Frontal cortex (tissue), 4 donors: Measurements from ENCODE around the gene FRMD3. TPM values are rescaled to one million over a fixed set of nuclear protein-coding genes. Genes with fewer than 3 reads are reported as not detected.
A peak's percentile ranks its signal among the peaks of the same experiment; 100 is the strongest.

ENCODE experiments used
- DNase-seq, 2 donors: peaks; one replicate each; pipeline ENCODE4 v3.0.0; 2012; ENCODE audit warnings: low spot score in 2 of 2
- FAIRE-seq: peaks from 2 replicates; lab custom pipeline; 2012; peaks lifted over from hg19 to GRCh38; lab: Jason Lieb, UNC
- total RNA-seq: library from RNA; depleted of rRNA; stranded (reverse); fragments of >200 nt; gene quantifications from one replicate; pipeline ENCODE4 v1.2.3, GENCODE V29; 2014
- donor health status: control.
- donor health status: control.
- donor health status: control.

FRMD3 gene
- total RNA-seq, 1 donor from 2014 or later: 43.6 TPM

DNA sequence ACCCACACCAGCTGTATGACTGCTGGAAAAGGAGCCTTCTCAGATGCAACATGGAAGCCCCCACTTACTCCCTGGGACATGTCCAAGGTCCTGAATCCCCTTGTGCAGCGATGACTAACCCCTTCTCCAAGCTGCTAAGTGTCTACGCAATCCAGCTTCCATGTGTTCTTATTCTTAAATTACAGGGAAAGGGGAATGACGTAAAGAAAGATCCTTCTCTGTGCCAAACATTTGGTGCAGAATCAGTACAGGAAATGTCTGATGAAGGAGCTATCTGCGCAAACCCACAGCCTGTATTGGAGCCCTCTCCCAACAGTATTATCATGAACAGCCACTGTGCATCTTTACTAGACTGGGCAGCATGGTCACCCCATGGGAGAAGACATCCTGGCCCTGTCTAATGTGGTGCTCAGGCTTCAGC lies 183.2 kb downstream of the FRMD3 start:
- no peak for FAIRE-seq
- DNase-seq: no peak

- DNase-seq (no peak), FAIRE-seq (no peak)
Measured at GRCh38 chr9:83349031-83349430, 189.2 kb downstream of the FRMD3 start.

DNA sequence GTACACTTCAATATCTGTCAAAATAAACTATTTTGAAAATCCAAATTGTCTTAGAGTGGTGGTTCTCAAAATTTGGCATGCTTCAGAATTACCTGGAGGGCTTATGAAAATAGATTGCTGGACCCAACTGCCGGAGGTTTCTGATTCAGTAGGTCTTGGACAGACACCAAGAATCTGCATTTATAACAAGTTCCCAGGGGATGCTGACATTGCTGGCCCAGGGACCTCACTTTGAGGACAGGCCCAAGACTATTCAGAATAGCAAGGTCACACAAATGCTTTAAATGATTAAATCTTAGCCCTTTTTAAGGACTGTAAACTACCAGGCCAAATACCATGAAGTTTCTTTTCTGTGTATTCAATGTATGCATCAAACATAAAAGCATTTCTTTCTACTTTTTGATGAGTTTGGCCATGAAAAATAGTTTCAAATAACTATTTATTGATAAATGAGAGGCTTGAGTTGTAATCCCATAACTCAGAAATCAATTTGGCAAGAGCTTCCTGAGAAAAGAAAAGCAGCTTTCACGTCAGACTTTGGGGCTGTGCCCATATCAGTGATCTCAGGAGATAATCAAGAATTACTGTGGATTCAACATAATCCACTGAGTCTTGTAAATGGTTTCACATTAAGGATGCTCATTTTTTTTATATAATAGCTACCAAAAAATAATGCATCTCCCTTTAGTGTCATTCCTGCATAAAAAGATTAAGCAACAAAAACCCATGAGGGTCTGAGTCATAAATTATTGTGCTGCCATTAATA lies 191.4 kb downstream of the FRMD3 start:
- DNase-seq (no peak), FAIRE-seq (no peak)

- FAIRE-seq (no peak), DNase-seq (no peak)
Measured at GRCh38 chr9:83343366-83343999, 194.7 kb downstream of the FRMD3 start.

- FAIRE-seq (no peak), DNase-seq (no peak)
Measured at GRCh38 chr9:83342731-83343130, 195.5 kb downstream of the FRMD3 start.

DNA sequence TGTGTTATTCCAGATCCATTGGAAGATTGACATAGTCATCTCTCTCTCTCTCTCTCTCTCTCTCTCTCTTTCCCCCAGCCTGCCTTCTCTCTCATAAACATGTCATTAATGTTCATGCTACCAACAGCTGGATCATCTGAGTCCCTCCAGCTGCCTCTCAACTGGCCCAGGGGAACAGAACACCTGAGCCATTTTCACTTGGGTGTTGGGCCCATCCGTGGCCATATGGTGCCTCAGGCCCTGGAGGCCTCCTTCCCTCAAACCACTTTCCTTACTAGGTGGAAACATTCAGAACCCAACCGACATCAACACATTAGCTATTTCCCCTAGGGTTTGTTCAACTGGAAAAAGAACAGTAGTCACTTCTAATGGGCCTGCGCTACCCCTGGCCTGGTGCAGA lies 196.2 kb downstream of the FRMD3 start:
- FAIRE-seq (no peak), DNase-seq (no peak)

- no peak for FAIRE-seq
- DNase-seq: no peak
Measured at GRCh38 chr9:83340451-83340850, 197.8 kb downstream of the FRMD3 start.

- no peak for DNase-seq
- FAIRE-seq: no peak
Measured at GRCh38 chr9:83339435-83339834, 198.8 kb downstream of the FRMD3 start.

- no peak for FAIRE-seq
- DNase-seq: no peak
Measured at GRCh38 chr9:83336706-83337105, 201.5 kb downstream of the FRMD3 start.

GRCh38 chr9:83334320-83334719 lies 203.9 kb downstream of the FRMD3 start:
- peak in 1 of 2 donors; percentile 42 for DNase-seq
- FAIRE-seq: peak; percentile 13

DNA sequence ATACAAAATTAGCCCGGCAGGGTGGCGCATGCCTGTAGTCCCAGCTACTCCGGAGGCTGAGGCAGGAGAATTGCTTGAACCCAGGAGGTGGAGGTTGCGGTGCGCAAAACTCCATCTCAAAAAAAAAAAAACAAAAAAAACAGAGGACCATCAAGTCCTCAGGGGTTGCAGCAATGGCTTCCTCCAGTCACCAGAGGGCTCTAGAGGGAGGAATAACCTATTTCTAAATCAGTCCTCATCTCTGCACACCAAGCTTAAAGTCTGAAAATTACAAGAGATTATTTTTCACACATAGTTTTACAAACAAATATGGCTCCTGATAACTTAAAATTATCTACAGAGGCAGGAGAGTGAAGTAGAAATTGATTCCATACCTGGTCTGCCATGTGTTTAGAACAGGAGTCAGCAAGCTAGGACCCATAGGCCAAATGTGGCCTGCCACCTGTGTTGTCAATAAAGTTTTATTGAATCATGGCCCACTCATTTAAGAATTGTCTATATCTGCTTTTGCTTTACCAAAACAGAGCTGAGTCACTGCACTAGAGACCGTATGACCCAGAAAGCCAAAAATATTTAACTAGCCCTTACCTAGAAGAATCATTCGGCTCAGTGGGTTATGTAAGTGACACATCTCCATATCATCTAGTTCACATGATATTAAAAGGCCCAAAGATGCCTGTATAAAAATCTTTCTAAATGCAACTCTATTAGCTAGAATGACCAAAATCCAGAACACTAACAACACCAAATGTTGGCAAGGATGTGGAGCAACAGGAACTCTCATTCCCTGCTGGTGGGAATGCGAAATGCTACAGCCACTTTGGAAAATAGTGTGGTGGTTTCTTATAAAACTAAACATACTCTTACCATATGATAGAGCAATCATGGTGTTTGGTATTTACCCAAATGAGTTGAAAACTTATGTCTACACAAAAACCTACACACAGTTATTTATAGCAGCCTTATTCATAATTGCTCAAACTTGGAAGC lies 207.7 kb downstream of the FRMD3 start:
- DNase-seq: no peak
- FAIRE-seq: no peak

GRCh38 chr9:83327750-83328622 lies 210.2 kb downstream of the FRMD3 start:
- no peak for FAIRE-seq

GRCh38 chr9:83327323-83327722 lies 210.9 kb downstream of the FRMD3 start:
- no peak for DNase-seq
- no peak for FAIRE-seq

More at GRCh38 chr9:83327750-83328622, 210.2 kb downstream of the FRMD3 start:
- no peak for DNase-seq

- DNase-seq: no peak
- FAIRE-seq: no peak
Measured at GRCh38 chr9:83323148-83323547, 215.1 kb downstream of the FRMD3 start.

DNA sequence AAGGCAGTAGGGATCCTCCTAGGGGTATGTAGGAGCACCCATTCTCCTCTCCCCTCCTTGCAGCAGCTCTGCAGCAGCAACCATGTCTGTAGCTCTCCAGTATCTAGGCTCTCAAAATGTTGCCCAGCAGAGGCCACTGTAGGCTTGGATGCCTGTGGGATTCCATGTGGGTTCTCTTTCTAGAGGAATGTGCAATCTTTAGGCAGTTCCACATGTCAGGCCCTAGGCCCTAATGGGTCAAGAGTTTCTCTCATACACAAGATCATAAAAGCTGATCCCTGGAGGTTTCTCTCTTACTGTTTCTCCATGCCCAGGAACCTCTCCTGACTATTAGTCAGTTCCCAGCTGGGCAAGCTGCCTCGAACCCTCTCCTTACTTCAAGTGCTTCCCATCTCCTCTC lies 215.8 kb downstream of the FRMD3 start:
- DNase-seq (no peak), FAIRE-seq (no peak)

DNA sequence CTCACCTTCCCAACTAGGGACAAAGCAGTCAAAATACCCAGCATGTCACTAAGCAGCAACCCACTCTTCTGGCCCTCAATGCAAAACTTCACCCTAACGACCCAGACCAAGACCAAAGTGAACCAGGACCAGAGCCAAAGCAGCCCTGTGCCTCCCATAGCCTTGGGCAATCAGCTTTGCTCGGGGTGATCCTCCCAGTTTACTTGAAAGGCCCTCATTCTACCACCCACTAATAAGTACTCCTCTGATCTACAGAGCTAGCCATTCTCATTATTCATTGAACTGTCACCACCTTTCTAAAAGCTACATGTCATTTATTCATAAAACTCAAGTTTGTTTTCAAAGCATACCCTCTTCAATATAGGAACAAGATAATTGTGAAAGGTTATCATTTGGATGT lies 221.0 kb downstream of the FRMD3 start:
- no peak for DNase-seq
- FAIRE-seq: no peak

- no peak for FAIRE-seq
- DNase-seq: no peak
Measured at GRCh38 chr9:83315649-83316048, 222.6 kb downstream of the FRMD3 start.

- FAIRE-seq (no peak), DNase-seq (no peak)
Measured at GRCh38 chr9:83313781-83314180, 224.4 kb downstream of the FRMD3 start.

DNA sequence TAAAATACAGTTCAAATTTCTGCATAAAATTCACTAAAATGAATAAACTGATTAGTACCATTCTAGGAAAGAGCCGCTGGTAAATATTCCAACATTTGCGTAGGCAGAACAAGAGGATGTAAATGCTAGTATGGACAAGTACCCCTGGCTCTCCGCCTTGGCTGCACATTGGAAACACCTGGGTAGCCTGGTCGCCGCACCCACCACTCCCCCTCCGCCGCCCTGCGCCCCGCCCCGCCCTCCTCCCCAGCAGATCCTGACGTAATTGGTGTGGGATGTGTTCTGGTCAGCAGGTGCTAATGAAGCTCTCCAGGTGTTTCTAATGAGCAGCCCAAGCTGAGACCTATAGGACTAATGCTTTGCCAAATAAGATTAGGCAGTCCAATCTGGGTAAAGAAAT lies 225.7 kb downstream of the FRMD3 start:
- DNase-seq (no peak), FAIRE-seq (no peak)
